ENCODE results near the gene OPTC. TPM values are rescaled to one million over a fixed set of nuclear protein-coding genes. Genes with fewer than 3 reads are reported as not detected.

The OPTC gene
- total RNA-seq, 1 donor from 2014 or later, result not detected

DNA sequence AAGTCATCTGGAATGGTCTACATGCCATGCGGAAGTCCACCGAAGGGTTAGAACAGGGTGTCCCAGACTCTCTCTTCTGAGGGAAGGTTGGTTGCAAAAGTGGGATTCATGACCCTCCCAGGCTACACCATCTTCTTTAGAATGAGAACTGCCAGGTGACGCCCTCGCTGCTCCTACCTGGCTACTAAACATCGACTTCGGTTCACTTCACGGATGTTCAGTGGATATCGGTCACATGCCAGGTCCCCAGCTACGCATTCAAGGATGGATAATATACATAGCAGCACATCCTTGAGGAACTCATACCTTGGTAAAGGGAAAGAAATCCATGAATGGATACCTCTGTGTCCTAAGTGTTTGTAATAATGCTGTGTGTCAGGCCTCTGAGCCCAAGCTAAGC, 3.3 kb upstream of the OPTC start:
- TF ChIP-seq, protein P1, sequence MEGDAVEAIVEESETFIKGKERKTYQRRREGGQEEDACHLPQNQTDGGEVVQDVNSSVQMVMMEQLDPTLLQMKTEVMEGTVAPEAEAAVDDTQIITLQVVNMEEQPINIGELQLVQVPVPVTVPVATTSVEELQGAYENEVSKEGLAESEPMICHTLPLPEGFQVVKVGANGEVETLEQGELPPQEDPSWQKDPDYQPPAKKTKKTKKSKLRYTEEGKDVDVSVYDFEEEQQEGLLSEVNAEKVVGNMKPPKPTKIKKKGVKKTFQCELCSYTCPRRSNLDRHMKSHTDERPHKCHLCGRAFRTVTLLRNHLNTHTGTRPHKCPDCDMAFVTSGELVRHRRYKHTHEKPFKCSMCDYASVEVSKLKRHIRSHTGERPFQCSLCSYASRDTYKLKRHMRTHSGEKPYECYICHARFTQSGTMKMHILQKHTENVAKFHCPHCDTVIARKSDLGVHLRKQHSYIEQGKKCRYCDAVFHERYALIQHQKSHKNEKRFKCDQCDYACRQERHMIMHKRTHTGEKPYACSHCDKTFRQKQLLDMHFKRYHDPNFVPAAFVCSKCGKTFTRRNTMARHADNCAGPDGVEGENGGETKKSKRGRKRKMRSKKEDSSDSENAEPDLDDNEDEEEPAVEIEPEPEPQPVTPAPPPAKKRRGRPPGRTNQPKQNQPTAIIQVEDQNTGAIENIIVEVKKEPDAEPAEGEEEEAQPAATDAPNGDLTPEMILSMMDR (IDR thresholded peaks at IDR 0.05; ENCODE audit: insufficient read depth, low read depth, low read length), result no peak
- TF ChIP-seq EZH2 (IDR thresholded peaks at IDR 0.05; ENCODE audit: insufficient read depth, low read length), result no peak
- Mint-ChIP-seq H3K4me3 (ENCODE audit: unreplicated experiment) (no peak overlapping the region), H3K9me3 (ENCODE audit: unreplicated experiment) (peaks cover 2% of the 10 kb centered on the region), H3K36me3 (ENCODE audit: low read depth, unreplicated experiment) (no peaks in the 10 kb centered on the region), H3K27me3 (ENCODE audit: low read depth, unreplicated experiment) (peaks cover 16% of the 10 kb centered on the region), H3K27ac (ENCODE audit: unreplicated experiment) (no peak overlapping the region), H3K4me1 (ENCODE audit: low read depth, unreplicated experiment) (no peaks in the 10 kb centered on the region)
- Histone ChIP-seq H3K9ac (ENCODE audit: low read length) (no peak overlapping the region), H3K4me2 (ENCODE audit: low read length) (no peak overlapping the region), H4K20me1 (ENCODE audit: insufficient read depth, low read length) (no peaks in the 10 kb centered on the region), H3K36me3 (ENCODE audit: insufficient read depth, low read length) (no peaks in the 10 kb centered on the region), H2AFZ (ENCODE audit: low read depth, low read length) (no peak overlapping the region), H3K4me3 (ENCODE audit: insufficient read depth, low read depth, low read length) (no peak overlapping the region), H3K79me2 (ENCODE audit: insufficient read depth, low read length) (no peaks in the 10 kb centered on the region), H3K9me3 (ENCODE audit: insufficient read depth, low read depth, low read length) (no peaks in the 10 kb centered on the region), H3K4me1 (ENCODE audit: insufficient read depth, low read length) (peaks cover 6% of the 10 kb centered on the region), H3K27ac (ENCODE audit: low read depth, low read length) (no peak overlapping the region), H3K27me3 (ENCODE audit: insufficient read depth, low read length) (peaks cover 5% of the 10 kb centered on the region)
- DNase-seq (ENCODE audit: low read depth), result no peak
- no peak for FAIRE-seq

DNA sequence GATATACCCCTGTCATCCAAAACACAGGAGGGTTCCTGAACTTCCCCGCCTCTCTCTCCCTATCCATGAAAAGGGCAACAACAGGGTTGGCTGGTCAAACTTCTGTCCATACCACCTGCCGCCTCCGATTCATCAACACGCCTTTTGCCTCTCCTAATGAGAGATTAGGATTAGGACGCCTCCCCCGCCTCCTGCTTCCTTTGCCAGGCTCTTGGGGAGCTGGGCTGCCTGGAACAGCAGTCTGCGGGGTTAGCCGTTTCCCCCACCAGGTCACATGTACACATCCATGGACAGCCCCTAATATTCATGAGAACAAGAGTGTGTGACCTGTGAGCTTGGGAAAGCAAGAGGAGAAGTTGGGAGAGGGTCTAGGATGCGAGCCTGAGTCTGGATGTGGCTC, 2.3 kb upstream of the OPTC start:
- Mint-ChIP-seq H3K9me3 (ENCODE audit: unreplicated experiment) (no peaks in the 10 kb centered on the region), H3K36me3 (ENCODE audit: low read depth, unreplicated experiment) (no peaks in the 10 kb centered on the region), H3K4me3 (ENCODE audit: unreplicated experiment) (no peak overlapping the region), H3K27me3 (ENCODE audit: low read depth, unreplicated experiment) (peaks cover 24% of the 10 kb centered on the region), H3K27ac (ENCODE audit: unreplicated experiment) (no peak overlapping the region), H3K4me1 (ENCODE audit: low read depth, unreplicated experiment) (no peaks in the 10 kb centered on the region)
- no peak overlapping the region for H3K4me2 ChIP-seq (ENCODE audit: low read length)
- H3K4me3 ChIP-seq (ENCODE audit: insufficient read depth, low read depth, low read length), result no peak overlapping the region
- peaks cover 6% of the 10 kb centered on the region for H3K4me1 ChIP-seq (ENCODE audit: insufficient read depth, low read length)
- FAIRE-seq (no peak), DNase-seq (ENCODE audit: low read depth) (no peak)
- no peak overlapping the region for H3K27ac ChIP-seq (ENCODE audit: low read depth, low read length)
- no peak for TF ChIP-seq EZH2 (IDR thresholded peaks at IDR 0.05; ENCODE audit: insufficient read depth, low read length)
- TF ChIP-seq, protein P1 (IDR thresholded peaks at IDR 0.05; ENCODE audit: insufficient read depth, low read depth, low read length), result no peak
- no peaks in the 10 kb centered on the region for H3K9me3 ChIP-seq (ENCODE audit: insufficient read depth, low read depth, low read length)
- no peaks in the 10 kb centered on the region for H3K36me3 ChIP-seq (ENCODE audit: insufficient read depth, low read length)
- H3K79me2 ChIP-seq (ENCODE audit: insufficient read depth, low read length), result no peaks in the 10 kb centered on the region
- no peaks in the 10 kb centered on the region for H4K20me1 ChIP-seq (ENCODE audit: insufficient read depth, low read length)
- no peak overlapping the region for H3K9ac ChIP-seq (ENCODE audit: low read length)
- H3K27me3 ChIP-seq (ENCODE audit: insufficient read depth, low read length), result peaks cover 5% of the 10 kb centered on the region
- H2AFZ ChIP-seq (ENCODE audit: low read depth, low read length), result no peak overlapping the region

DNA sequence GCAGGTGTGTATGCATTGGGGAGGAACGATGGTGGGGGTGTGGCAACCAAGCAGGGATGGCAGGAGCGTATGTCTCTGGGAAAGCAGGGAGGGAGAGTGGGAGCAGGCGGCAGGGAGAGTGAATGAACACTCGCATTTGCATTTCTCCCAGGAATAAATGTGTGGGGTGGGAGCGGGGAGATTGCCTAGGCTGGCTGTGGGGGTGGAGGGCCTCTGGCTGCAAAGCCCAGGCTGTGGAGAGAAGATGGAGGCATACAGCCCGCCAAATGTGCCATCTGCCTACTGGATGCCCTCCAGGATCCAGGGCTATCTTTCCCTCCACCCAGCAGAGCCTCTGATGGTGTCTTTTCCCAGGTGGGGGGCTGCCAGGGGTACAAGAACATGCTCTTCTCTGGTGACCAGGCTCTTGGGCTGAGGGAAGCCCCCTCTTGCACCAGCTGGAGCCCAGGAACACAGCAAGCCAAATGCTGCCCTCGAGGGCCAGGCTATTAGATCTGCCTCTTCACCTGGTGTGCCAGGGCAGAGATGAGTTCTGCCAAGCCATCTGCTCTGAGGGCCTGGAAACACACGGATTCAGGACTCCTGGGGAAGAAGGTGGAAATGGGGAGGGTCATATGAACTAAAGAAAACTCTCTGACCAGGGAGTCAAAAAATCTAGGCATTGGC, 1.7 kb upstream of the OPTC start:
- Mint-ChIP-seq H3K4me1 (ENCODE audit: low read depth, unreplicated experiment) (no peaks in the 10 kb centered on the region), H3K9me3 (ENCODE audit: unreplicated experiment) (no peaks in the 10 kb centered on the region), H3K27me3 (ENCODE audit: low read depth, unreplicated experiment) (peaks cover 29% of the 10 kb centered on the region), H3K4me3 (ENCODE audit: unreplicated experiment) (no peak overlapping the region), H3K36me3 (ENCODE audit: low read depth, unreplicated experiment) (no peaks in the 10 kb centered on the region), H3K27ac (ENCODE audit: unreplicated experiment) (no peak overlapping the region)
- H3K27me3 ChIP-seq (ENCODE audit: insufficient read depth, low read length), result peaks cover 5% of the 10 kb centered on the region
- no peaks in the 10 kb centered on the region for H3K36me3 ChIP-seq (ENCODE audit: insufficient read depth, low read length)
- DNase-seq (ENCODE audit: low read depth), result no peak
- H3K9ac ChIP-seq (ENCODE audit: low read length), result no peak overlapping the region
- H3K79me2 ChIP-seq (ENCODE audit: insufficient read depth, low read length), result no peaks in the 10 kb centered on the region
- H3K9me3 ChIP-seq (ENCODE audit: insufficient read depth, low read depth, low read length), result no peaks in the 10 kb centered on the region
- H3K4me3 ChIP-seq (ENCODE audit: insufficient read depth, low read depth, low read length), result no peak overlapping the region
- no peak for TF ChIP-seq EZH2 (IDR thresholded peaks at IDR 0.05; ENCODE audit: insufficient read depth, low read length)
- TF ChIP-seq, protein P1 (IDR thresholded peaks at IDR 0.05; ENCODE audit: insufficient read depth, low read depth, low read length), result no peak
- no peak overlapping the region for H3K27ac ChIP-seq (ENCODE audit: low read depth, low read length)
- H3K4me1 ChIP-seq (ENCODE audit: insufficient read depth, low read length), result peaks cover 3% of the 10 kb centered on the region
- FAIRE-seq, result no peak
- H3K4me2 ChIP-seq (ENCODE audit: low read length), result no peak overlapping the region
- no peaks in the 10 kb centered on the region for H4K20me1 ChIP-seq (ENCODE audit: insufficient read depth, low read length)
- no peak overlapping the region for H2AFZ ChIP-seq (ENCODE audit: low read depth, low read length)
